Lung (tissue), 12 donors: ENCODE data around the gene TYMP. TPM values are rescaled to one million over a fixed set of nuclear protein-coding genes. Genes with fewer than 3 reads are reported as not detected.

Experiments used
- ATAC-seq: fragments of 200-7000 bp; cut with Tn5 transposase; one replicate; pipeline ENCODE4 v1.9.1; 2020; ENCODE audit warnings: moderate number of reproducible peaks; ENCODE audit not compliant: insufficient read depth, low FRiP score
- DNase-seq, 3 donors: peaks; one replicate each; pipeline ENCODE4 v3.0.0-alpha.2; 2013 to 2017
- H3K27ac ChIP-seq, 2 donors: one replicate each; pipeline ENCODE4 v1.5.1; 2013; ENCODE audit warnings: mild to moderate bottlenecking in 2 of 2, moderate library complexity in 2 of 2, control low read depth in 1 of 2, inconsistent platforms in 1 of 2, low read depth in 1 of 2, low read length in 1 of 2
- H3K27me3 ChIP-seq, 3 donors: one replicate each; pipeline ENCODE4 v1.5.1; 2013; ENCODE audit warnings: low read length in 2 of 3; ENCODE audit not compliant: control insufficient read depth in 3 of 3, insufficient read depth in 3 of 3
- H3K36me3 ChIP-seq, 4 donors: one replicate each; pipeline ENCODE4 v1.5.1; 2013; ENCODE audit warnings: low read length in 4 of 4, mild to moderate bottlenecking in 1 of 4, moderate library complexity in 1 of 4; ENCODE audit not compliant: control insufficient read depth in 4 of 4, insufficient read depth in 4 of 4
- H3K4me1 ChIP-seq, 5 donors: one replicate each; pipeline ENCODE4 v1.5.1; 2013; ENCODE audit warnings: low read length in 5 of 5, mild to moderate bottlenecking in 2 of 5, moderate library complexity in 1 of 5; ENCODE audit not compliant: control insufficient read depth in 5 of 5, insufficient read depth in 5 of 5
- H3K4me3 ChIP-seq: one replicate; pipeline ENCODE4 v1.5.1; 2013; ENCODE audit warnings: mild to moderate bottlenecking, control low read depth, moderate library complexity
- H3K9ac ChIP-seq, 2 donors: one replicate each; pipeline ENCODE4 v1.5.1; 2013; ENCODE audit warnings: low read length in 2 of 2, control low read depth in 1 of 2; ENCODE audit not compliant: insufficient read depth in 1 of 2
- H3K9me3 ChIP-seq, 4 donors: one replicate each; pipeline ENCODE4 v1.5.1; 2013; ENCODE audit warnings: low read length in 3 of 4, mild to moderate bottlenecking in 1 of 4, moderate library complexity in 1 of 4; ENCODE audit not compliant: control insufficient read depth in 4 of 4, insufficient read depth in 3 of 4
- CTCF ChIP-seq: IDR thresholded peaks from 2 replicates; pipeline ENCODE4 v1.5.1; 2012; ENCODE audit warnings: mild to moderate bottlenecking; ENCODE audit errors: control extremely low read depth, extremely low read depth
- WGBS, 2 donors: extraction: QIAGEN DNeasy Blood & Tissue Kit; methylation state at CpG; one replicate each; pipeline ENCODE4 v1.1.7; 2013; 5-methylcytosine and 5-hydroxymethylcytosine counted together
- polyA plus RNA-seq, 2 donors: library from polyadenylated mRNA; stranded (reverse); fragments of 200-250 nt; gene quantifications; one replicate each; pipeline ENCODE4 v1.2.1, GENCODE V29; 2013
- total RNA-seq, 2 donors: library from RNA; depleted of rRNA in 1 of 2; stranded (reverse); fragments of >200 nt in 1 of 2; gene quantifications; one replicate each; pipeline ENCODE4 v1.2.1, GENCODE V29; 2014 to 2021
- donor health status: control.
- donor health status: control.
- donor health status: Bipolar disorder and iron deficiency.
- donor health status: healthy.
- donor health status: DM: yes; HTN: yes; CAD: no.

The TYMP gene
- total and polyA plus RNA-seq, 4 donors: 52.7 to 641 (median 233) TPM

DNA sequence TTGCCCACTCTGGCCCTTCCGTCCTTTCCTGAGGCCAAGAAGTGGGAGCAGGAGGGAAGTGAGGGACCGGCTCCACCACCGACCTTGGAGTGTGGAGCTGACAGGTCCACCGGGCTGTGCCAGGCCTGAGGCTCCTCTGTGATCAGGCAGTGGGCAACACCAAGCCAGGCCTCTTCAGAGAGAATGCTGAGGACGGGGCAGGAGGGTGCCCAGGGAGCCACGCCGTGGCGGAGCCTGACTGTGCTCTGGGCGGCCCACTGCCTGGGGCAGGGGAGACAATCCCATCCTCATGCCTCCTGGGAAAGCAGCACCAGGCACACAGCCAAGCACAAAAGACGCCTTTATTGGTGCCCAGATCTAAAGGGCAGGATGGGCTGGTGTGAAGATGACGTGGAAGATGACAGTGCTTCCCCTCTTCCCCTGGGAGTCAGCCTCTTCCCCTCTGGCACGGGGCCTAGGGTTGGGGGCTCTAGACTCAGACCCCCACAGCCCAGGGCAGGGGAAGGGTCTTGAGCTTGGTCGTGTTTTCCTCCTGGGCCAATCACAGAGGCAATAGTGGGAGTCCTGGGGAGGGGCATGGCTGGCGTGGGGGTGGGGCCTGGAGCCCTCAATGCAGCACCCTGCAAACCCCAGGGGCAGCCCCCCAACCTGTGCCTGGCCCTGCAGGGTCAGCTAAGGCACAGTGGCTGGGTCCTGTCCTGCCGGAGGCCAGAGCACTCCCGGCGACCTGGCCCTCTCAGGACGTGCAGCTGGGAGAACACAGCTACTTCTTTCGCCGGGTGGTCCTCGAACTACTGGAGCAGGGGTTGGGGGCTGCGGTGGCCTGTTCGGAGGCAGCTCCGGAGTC, 27.0 kb downstream of the TYMP start:
- no peak for TF ChIP-seq CTCF
- Histone ChIP-seq H3K4me3 (no peak overlapping the region), H3K36me3 (peaks cover 0 to 38% (median 4%) of the 10 kb centered on the region in 4 donors), H3K9me3 (no peaks in the 10 kb centered on the region), H3K27ac (no peak overlapping the region), H3K4me1 (peaks cover 0 to 12% (median 7%) of the 10 kb centered on the region in 5 donors), H3K27me3 (no peaks in the 10 kb centered on the region), H3K9ac (no peak overlapping the region)
- 91 to 92% methylated on average over 24 of the region's 24 CpGs for WGBS, 2 donors
- no peak for ATAC-seq
- DNase-seq: no peak

- peaks cover 0 to 12% (median 7%) of the 10 kb centered on the region in 5 donors for H3K4me1 ChIP-seq
- no peak overlapping the region for H3K27ac ChIP-seq
- peaks cover 0 to 38% (median 4%) of the 10 kb centered on the region in 4 donors for H3K36me3 ChIP-seq
- no peak overlapping the region for H3K9ac ChIP-seq
- no peaks in the 10 kb centered on the region for H3K9me3 ChIP-seq
- no peak overlapping the region for H3K4me3 ChIP-seq
- no peak for TF ChIP-seq CTCF
- H3K27me3 ChIP-seq: no peaks in the 10 kb centered on the region
- WGBS, 2 donors: 85 to 97% methylated on average over 6 of the region's 6 CpGs
- ATAC-seq (no peak), DNase-seq (no peak)
Observed at GRCh38 chr22:50502096-50502495, 27.7 kb downstream of the TYMP start.

DNA sequence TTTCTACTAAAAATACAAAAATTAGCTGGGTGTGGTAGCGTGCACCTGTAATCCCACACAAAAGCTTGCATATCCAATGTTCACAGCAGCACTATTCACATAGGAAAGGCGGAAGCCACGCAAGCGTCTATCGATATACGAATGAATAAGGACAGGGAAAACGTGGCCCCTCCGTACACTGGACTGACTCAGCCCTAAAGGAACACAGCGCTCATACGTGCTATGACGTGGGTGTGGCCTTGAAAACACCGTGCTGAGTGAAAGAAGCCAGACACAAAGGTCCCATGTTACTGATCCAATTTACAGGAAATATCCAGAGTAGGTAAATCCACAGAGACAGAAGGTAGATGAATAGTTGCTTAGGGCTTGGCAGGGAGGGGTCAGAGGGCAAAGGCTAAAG, 29.4 kb downstream of the TYMP start:
- Histone ChIP-seq H3K9me3 (no peaks in the 10 kb centered on the region), H3K27ac (no peak overlapping the region), H3K27me3 (no peaks in the 10 kb centered on the region), H3K9ac (no peak overlapping the region), H3K4me1 (no peaks in the 10 kb centered on the region), H3K36me3 (peaks cover 0 to 30% (median 4%) of the 10 kb centered on the region in 4 donors), H3K4me3 (no peak overlapping the region)
- WGBS, 2 donors: 90 to 92% methylated on average over 12 of the region's 12 CpGs
- no peak for TF ChIP-seq CTCF
- no peak for ATAC-seq
- no peak for DNase-seq
